ENCODE data around the gene PRKCE. TPM values are rescaled to one million over a fixed set of nuclear protein-coding genes. Genes with fewer than 3 reads are reported as not detected.
A peak's percentile ranks its signal among the peaks of the same experiment; 100 is the strongest.

Gene PRKCE
- total RNA-seq, 2 experiments from 2014 or later, result 12.5 to 13.6 TPM

DNA sequence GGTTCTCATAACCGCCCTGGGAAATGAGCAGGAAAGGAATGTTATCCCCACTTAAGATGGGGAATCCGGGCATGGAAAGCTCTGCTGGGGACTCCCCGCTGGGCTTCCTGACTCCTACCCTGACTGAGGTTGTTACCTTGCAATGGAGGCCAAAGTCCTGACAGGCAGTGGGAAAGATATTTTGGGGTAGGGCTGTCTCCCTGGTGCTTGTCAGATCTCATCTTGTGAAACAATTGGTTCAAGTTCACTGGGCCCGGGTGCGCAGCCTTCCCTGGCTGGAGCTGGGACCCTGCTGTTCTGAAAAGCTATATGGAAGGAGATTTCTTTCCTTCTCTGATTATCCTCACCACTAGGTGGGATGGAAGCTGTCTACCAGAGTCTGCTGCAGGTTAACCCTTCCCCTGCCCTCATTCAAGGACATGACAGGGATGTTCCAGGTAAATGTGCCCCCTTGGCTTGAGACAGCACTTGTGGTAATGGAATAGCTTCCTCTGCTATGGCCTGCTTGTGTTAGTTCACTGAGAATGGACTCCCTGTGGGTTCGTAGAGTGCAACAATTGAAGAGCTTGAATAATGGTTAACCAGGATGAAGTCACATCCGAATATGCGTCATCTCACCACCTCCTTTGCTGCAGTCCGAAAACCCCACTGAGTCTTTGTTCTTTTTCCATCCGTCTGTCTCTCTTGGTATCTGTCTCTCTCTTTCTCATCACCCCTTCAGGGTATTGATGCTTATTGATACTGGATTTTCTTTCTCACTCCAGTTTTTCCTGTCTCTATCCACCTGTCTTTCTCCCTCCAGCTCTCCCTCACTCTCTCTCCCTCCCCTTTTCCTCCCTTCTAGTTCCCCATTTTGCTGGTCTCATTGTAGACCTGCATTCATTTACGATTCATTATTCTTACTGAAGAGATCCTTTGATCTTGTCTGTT lies 577.9 kb downstream of the PRKCE start:
- peak overlapping the region; percentile 92 for H3K27ac Mint-ChIP-seq

DNA sequence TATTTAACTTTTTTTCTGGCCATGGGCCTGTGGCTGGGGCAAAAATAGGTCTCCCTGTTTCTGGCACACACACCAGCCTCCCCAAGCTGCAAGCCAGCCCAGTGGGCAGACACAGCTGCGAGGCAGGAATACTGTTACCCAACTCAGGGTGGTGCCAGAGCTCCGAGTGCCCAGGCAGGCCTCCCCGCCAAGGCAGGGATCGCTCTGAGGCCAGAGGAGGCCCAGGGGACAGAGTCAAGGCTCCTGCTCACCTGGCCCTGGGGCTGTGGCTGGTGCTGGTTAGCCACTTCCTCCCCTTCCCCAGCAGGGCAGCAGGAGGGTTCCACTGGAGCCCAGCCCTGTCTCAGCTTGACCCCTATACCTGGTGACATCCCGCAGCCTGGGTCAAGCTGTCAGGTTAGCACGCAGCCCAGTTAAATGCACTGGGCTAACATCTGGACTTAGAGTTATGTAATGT lies 578.7 kb downstream of the PRKCE start:
- no peaks in the 10 kb centered on the region for H3K27me3 Mint-ChIP-seq
- peak overlapping the region; percentile 92 for H3K27ac Mint-ChIP-seq
- peaks cover 51% of the 10 kb centered on the region for H3K4me1 Mint-ChIP-seq (ENCODE audit: low read depth)
- H3K9me3 Mint-ChIP-seq, result no peaks in the 10 kb centered on the region
- peak; percentile 50 for DNase-seq
- ChIA-PET POLR2A (interaction anchor here (1.3 to 1.9 kb wide), 4 partner anchors 9 to 100 kb away, joined by 4 to 16 read pairs (median 6); partner anchors contain the start of gene EPAS1), CTCF (interaction anchor here (0.7 to 3.2 kb wide), 11 partner anchors 9 to 232 kb away, joined by 3 to 31 read pairs (median 4); no protein-coding TSS in a partner anchor)
- H3K36me3 Mint-ChIP-seq, result no peaks in the 10 kb centered on the region
- intact Hi-C loops (cut with micrococcal nuclease), result no loop called here
- peak overlapping the region; percentile 16 for H3K4me3 Mint-ChIP-seq

More for the DNA sequence above, 577.9 kb downstream of the PRKCE start:
- Mint-ChIP-seq H3K36me3 (no peaks in the 10 kb centered on the region), H3K27me3 (no peaks in the 10 kb centered on the region), H3K4me1 (ENCODE audit: low read depth) (peaks cover 59% of the 10 kb centered on the region), H3K9me3 (no peaks in the 10 kb centered on the region), H3K4me3 (peak overlapping the region; percentile 16)
- DNase-seq, result peak; percentile 62
- ChIA-PET POLR2A (interaction anchor here (0.6 to 1.9 kb wide), 5 partner anchors 10 to 100 kb away, joined by 4 to 16 read pairs (median 4); partner anchors contain the start of gene EPAS1), CTCF (interaction anchor here (0.6 to 3.2 kb wide), 13 partner anchors 10 to 231 kb away, joined by 3 to 31 read pairs (median 4); no protein-coding TSS in a partner anchor)
- intact Hi-C loops (cut with micrococcal nuclease), result loop anchor here (1.0 to 5.0 kb wide), 7 partner anchors 10 to 197 kb away; partner anchors contain the start of gene EPAS1

DNA sequence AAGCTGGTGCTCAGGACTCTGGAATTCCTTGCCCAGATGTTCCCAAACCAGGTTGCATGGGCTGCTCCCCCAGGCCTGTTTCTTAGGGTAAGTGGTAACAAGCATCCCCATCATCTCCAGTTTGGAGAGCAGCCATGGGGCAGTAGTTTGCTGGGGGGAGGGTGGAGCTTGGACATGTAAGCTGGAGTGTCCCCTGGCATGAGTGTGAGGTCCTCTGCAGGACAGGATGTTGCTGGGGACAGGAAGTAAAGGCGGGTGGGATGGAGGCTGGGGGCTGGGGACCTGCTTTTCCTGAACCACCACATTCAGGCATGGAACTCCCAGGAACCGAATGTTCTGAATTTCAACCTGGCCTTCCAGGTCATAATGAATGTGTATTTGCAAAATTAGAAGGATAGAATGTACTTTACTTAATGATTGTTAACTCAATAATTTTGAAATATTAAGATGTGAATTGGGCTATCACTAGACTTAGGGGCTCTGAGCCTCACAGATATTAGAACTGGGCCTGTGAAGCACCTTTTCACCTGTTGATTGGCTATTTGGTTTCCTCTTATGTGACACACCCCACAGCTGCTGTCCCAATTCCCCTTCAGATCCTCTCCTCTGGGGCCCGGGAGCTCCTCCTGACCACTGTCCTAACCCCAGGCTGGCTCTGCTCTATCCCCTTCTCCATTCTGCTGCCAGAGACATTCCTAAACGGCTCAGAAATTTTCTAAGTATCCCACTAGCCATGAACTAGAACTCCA lies 579.4 kb downstream of the PRKCE start:
- intact Hi-C loops (cut with micrococcal nuclease), result no loop called here
- Mint-ChIP-seq H3K27ac (no peak overlapping the region), H3K9me3 (no peaks in the 10 kb centered on the region), H3K36me3 (no peaks in the 10 kb centered on the region), H3K4me1 (ENCODE audit: low read depth) (peaks cover 46% of the 10 kb centered on the region), H3K4me3 (no peak overlapping the region), H3K27me3 (no peaks in the 10 kb centered on the region)
- ChIA-PET POLR2A (interaction anchor here (1.8 kb wide), 2 partner anchors 66 to 99 kb away, joined by 4 to 9 read pairs; partner anchors contain the start of gene EPAS1), CTCF (interaction anchor here (0.6 to 3.2 kb wide), 9 partner anchors 8 to 231 kb away, joined by 3 to 31 read pairs (median 5); no protein-coding TSS in a partner anchor)
- DNase-seq, result no peak

DNA sequence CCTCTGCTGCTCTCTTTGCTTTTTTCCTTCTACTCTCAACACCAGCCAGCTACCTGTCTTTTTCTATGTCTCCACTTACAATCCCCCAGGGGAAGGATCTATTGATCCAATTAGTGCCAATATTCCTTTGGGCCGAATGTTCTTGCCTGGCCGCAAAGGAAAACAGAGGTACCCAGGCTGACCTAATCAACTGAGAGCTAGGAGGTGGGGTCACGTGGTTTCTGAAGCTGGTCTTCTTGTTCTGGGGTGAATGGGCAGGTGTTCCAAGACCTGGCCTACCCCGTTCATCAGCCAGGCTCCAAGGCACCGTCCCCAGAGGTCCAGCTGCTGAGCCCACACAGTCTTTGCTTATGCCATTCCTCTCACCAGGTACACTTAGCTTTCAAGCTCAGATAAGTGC lies 580.2 kb downstream of the PRKCE start:
- CTCF ChIA-PET, result interaction anchor here (1.7 kb wide), 1 partner anchor 62 kb away, joined by 5 read pairs; no protein-coding TSS in a partner anchor

DNA sequence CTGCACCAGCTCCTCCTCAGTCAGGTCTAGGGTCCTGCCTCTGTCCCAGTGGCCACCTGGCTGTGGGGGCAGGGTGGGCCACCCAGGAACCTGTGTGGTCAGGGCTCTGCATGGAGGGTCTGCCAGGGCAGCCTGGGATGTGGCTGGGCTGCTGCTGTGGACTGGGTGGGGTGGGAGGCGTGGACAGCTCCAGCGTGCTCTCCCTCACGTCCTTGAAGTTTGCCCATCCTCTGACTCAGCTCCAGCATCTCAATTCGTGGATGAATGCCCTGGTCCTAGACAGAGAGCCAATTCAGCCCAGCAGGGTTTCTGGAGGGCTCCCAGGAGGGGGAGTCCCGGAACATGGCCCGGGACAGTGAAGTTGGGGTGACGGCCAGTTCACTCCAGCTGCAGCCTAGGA lies 581.4 kb downstream of the PRKCE start:
- intact Hi-C loops (cut with micrococcal nuclease), result no loop called here
- Mint-ChIP-seq H3K4me1 (ENCODE audit: low read depth) (peaks cover 38% of the 10 kb centered on the region), H3K9me3 (no peaks in the 10 kb centered on the region), H3K4me3 (no peak overlapping the region), H3K27me3 (no peaks in the 10 kb centered on the region), H3K27ac (no peak overlapping the region), H3K36me3 (no peaks in the 10 kb centered on the region)
- no peak for DNase-seq
- CTCF ChIA-PET, result no interaction called here
- POLR2A ChIA-PET, result no interaction called here

More for the DNA sequence above, 580.2 kb downstream of the PRKCE start:
- intact Hi-C loops (cut with micrococcal nuclease), result no loop called here
- H3K4me3 Mint-ChIP-seq, result no peak overlapping the region
- H3K4me1 Mint-ChIP-seq (ENCODE audit: low read depth), result peaks cover 41% of the 10 kb centered on the region
- H3K9me3 Mint-ChIP-seq, result no peaks in the 10 kb centered on the region
- H3K27me3 Mint-ChIP-seq, result no peaks in the 10 kb centered on the region
- no peak overlapping the region for H3K27ac Mint-ChIP-seq
- no peaks in the 10 kb centered on the region for H3K36me3 Mint-ChIP-seq
- POLR2A ChIA-PET, result no interaction called here
- no peak for DNase-seq

DNA sequence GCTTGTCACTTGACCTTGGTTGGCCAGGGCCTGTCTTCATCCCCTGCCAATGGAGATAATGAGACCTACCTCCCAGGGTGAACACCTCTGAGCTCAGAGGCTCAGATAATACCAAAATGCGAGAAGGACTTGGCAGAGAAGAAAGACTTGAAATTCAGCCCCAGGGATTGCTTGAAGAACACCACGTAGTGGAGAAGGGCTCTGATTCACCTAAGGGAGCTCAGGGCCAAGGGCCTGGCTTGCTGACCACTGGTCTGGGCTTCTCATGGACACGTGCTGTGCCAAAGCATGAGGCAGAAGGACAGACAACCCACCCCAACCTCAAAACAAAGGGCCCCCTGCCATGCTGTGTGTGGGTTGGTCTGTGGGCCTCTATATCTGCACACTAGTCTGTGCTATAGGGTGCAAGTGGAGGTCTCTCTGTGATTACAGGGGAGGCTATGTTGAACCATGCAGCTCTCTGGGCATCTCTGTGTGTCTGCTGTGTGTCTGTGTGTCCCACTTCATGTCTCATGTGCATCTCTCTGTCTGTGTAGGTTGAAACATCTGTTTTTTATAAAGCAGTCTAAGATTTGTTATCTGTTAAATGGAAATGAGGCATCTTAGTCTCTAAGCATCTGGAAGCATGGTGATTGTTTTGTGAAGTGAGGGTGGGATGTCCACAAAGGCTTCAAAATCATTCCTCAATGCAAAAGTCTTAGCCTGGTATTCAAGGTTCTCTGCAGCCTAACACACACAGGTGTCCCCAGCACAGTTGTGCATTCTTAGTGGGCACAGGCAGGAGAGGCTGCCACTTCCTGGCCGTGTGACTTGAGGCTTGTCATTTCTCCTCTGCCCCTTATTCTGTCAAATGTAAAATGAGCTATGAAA lies 584.8 kb downstream of the PRKCE start:
- no peak overlapping the region for H3K4me3 Mint-ChIP-seq
- no peak for DNase-seq
- no peaks in the 10 kb centered on the region for H3K27me3 Mint-ChIP-seq
- intact Hi-C loops (cut with micrococcal nuclease), result no loop called here
- no peaks in the 10 kb centered on the region for H3K36me3 Mint-ChIP-seq
- POLR2A ChIA-PET, result no interaction called here
- CTCF ChIA-PET, result interaction anchor here (0.6 to 1.2 kb wide), 2 partner anchors 173 to 1992 kb away, joined by 4 to 5 read pairs; no protein-coding TSS in a partner anchor
- no peaks in the 10 kb centered on the region for H3K9me3 Mint-ChIP-seq
- no peak overlapping the region for H3K27ac Mint-ChIP-seq
- peaks cover 36% of the 10 kb centered on the region for H3K4me1 Mint-ChIP-seq (ENCODE audit: low read depth)

GRCh38 chr2:46236876-46237859 lies 585.7 kb downstream of the PRKCE start:
- H3K4me1 Mint-ChIP-seq (ENCODE audit: low read depth), result peaks cover 41% of the 10 kb centered on the region
- intact Hi-C loops (cut with micrococcal nuclease), result no loop called here
- CTCF ChIA-PET, result interaction anchor here (0.6 kb wide), 1 partner anchor 1993 kb away, joined by 4 read pairs; no protein-coding TSS in a partner anchor

More at GRCh38 chr2:46236876-46237859, 585.7 kb downstream of the PRKCE start:
- POLR2A ChIA-PET, result no interaction called here
- no peak overlapping the region for H3K27ac Mint-ChIP-seq
- H3K36me3 Mint-ChIP-seq, result no peaks in the 10 kb centered on the region
- H3K27me3 Mint-ChIP-seq, result no peaks in the 10 kb centered on the region
- H3K9me3 Mint-ChIP-seq, result no peaks in the 10 kb centered on the region
- DNase-seq, result no peak
- H3K4me3 Mint-ChIP-seq, result no peak overlapping the region

Other genes starting within 250 kb of the PRKCE start
- 10 to 100 TPM; 19.3 to 20.5 TPM for gene SRBD1, start 40.4 kb upstream of the PRKCE start, total RNA-seq

Measured in activated CD4-positive, alpha-beta memory T cell treated with anti-CD3 and anti-CD28 coated beads for 36 hours (primary cell).